ENCODE results near the gene GSTO1.

The GSTO1 gene

DNA sequence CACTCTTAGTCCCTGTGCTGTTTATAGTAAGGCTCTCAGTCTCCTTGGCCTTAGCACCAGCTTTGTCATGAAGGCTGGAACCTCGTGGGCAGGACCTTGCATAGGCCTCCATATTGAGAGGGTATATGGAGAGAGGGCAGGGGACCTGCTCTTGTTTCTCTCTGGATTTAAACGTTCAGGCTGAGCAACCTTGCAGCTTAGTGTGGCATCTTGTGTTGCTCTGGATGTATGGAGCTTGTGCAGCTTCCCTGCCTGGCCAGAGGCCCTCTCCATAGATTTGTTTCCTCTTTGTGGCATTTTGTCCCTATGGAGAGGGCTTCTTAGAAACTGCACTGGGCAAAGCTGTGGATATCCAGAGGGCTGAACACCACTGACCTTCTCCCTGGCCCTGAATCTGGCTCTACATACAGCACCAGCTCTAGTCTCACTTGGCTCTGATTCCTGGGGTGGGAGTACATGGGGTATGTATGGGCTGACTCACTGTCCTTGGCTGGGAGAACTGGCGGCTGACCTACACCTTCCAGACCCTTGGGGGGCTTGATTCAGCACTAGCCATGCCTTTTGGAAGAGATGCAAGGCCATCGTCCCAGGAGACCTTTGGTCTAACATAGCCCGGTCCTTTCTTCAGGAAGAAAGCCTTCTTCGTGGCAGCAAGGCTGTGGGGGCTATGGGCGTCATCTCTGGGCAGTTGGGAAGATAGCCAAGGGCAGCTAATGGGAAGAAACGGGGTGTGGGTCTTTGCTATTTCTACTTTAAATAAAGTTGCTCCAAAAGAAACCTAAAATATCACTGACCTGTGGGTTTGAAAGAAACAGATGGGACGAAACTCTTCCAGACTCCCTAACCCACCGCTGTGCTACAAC, 53.1 kb downstream of the GSTO1 start:
- no peak for DNase-seq

- DNase-seq: no peak
These were observed 53.8 kb downstream of the GSTO1 start for GRCh38 chr10:104308439-104308903.

DNA sequence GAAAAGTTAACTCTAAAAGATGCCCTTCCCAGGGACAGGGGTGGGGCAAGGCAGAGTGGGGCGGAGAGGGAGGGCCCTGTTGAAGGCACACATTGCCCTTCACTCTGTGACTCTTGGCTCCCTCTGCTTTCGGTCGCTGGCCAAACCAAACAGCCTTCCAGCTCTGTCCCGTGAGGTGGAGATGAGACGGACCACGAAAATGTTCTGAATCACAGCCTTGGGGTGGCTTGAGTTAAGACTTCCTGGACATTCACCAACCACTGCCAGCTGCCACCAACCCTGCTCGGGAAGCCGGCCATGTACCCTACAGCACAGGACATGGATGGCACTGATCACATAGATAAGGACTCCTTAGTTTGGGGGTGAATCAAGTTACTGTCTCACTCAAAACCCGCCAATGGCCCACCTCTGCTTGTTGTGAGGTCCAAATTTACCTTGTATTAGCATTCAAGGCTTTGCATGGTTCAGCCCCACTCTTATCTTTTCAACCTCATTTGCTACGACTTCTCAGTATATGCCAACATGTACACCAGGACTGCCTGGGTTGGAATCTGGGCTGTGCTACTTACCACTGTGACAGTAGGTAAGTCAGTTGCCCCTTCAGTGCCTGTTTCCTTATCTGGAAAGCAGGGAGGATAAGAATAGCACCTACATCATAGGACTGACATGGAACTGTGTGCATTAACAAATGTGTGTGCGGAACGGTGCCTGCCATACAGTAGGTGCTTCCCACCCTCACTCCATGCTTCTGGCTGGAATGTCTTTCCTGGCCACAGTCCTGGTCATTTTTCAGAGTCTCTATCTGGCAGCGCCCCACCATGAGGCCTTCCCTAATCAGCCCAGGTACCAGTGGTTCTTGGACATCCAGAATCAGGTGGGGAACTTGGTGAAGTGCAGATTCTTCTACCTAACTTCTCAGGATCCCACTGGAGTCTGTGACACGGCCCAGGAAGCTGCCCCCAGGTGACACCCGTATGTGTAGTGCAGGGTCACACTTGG, 55.6 kb downstream of the GSTO1 start:
- DNase-seq: peak in 3 of 14 donors; percentile 11 to 46 (median 23)

DNA sequence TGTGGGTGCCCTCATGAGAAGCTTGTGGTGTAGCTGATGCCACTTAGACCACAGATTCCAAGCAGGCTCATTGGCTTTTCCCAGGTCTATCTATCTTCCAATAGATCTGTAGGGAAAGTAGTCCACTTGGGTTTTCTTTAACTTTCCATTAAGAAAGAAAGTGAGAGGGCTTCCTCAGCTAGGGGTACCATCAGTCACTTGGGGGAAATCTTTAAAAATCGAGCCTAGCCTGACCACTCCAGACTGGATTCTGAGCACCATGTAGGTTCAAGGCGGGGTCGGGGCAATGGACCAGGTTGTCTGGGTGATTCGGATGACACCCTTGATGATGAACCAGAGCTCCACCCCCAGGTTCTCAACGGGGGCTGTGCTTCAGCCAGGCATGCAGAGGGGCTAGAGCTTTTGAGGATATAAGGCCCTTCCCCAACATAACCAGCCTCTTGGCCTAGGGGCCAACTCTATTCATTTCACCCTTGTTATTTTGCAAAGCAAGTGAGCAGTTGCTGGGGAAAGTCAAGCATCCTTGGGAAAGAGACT, 56.6 kb downstream of the GSTO1 start:
- no peak for DNase-seq

GRCh38 chr10:104314591-104315485, 60.1 kb downstream of the GSTO1 start:
- no peak for DNase-seq

DNA sequence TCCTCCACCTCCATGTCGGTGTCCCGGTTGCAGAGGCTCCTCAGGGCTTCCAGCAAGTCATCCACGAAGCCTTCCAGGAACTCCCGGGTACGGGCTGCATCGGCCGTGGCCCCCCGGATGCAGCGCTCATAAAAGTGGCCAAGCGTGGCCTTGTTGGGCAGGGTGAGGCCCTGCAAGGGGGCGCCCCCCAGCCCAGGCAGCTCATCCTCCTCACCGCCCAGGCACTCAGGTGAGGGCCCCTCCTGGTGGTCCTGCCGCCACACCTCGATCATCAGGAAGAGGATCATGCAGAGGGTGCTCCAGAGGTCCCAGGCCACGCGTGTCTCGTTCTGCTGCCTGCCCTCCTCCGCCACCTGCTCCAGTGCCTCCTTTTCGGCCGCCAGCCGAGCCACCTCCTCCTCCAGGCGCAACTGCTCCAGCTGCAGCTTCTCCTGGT, 60.8 kb downstream of the GSTO1 start:
- no peak for DNase-seq

DNA sequence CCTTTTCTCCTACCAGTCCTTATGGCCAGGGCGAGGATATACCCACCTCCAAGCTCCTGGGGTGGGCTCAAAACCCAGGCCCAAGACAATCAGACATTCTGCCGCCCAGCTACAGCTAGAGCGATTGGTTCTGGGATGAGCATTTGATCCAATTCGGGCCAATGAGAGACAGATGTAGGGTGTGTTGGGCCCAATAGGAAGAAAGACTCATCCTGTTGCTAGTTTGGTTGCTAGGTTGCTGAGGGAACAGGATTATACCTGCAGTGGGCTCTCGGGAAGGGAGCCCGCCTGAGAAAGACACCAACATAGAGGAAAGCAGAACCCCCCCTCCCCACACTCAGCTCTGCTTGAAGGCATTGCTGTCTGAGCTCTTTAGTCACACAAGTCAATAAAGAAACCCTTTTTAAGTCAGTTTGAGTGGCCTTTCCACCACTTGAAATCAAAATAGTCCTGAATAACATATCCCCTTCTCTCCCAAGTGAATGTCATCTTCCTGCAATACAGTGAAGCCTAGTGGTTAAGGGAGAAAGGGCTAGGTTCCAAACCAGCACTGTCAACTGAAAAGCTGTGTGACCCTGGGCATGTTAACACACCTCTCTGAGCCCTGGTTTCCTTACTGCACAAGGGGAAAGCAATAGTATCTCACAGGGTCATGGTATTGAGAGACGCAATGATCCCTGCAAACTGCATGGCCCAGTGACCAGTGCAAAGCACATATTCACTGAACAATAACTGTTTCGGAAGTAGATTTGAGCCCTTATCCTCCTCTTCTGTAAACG, 61.8 kb downstream of the GSTO1 start:
- DNase-seq: no peak
